NCI-H2196 treated with DMSO at 0.1 percent for 48 hours (cell line): ENCODE results near the gene CRYZL1.
A peak's percentile ranks its signal among the peaks of the same experiment; 100 is the strongest.
"Not testable (repeated sequence)": the region's sequence is repeated elsewhere in the genome, so short reads cannot be mapped to it uniquely, and the experiment has no call there.

Experiments
- DNase-seq: peaks from one replicate; lab custom pipeline; 2025; ENCODE audit not compliant: unreplicated experiment; lab: John Stamatoyannopoulos, UW

CRYZL1 gene

GRCh38 chr21:33640697-33641351 lies 717 bp downstream of the CRYZL1 start:
- DNase-seq, result no peak

DNA sequence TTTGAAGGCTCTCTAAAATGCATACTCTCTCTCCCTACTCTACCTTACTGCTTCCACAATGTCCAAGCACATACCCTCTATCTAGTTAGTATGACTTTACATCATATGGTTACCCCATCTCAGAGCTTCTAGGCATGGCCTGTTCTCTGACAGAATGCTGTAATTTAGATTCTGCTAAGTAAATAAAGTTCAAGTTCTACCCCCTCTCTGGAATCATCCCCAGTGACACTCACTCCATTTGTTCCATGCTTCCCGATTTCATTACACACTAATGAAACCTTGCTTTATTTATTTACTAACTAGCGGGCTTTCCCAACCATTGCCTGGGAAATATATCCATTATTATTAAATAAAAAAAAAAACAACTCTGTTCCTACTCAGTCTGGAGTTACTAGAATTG lies 7.3 kb downstream of the CRYZL1 start:
- DNase-seq, result no peak

DNA sequence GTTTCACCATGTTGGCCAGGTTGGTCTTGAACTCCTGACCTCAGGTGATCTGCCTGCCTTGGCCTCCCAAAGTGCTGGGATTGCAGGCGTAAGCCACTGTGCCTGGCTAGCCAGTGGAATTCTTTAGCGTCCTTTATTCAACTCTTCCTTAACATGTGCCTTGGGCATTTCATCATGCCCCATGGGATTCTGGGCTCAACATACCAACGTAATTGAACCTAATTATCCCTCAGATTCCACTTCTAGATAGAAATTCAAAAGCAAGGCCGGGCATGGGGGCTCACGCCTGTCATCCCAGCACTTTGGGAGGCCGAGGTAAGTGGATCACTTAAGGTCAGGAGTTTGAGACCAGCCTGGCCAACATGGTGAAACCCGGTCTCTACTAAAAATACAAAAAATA lies 15.4 kb downstream of the CRYZL1 start:
- not testable (repeated sequence) for DNase-seq

- no peak for DNase-seq
These were observed 19.3 kb downstream of the CRYZL1 start for GRCh38 chr21:33622253-33622652.

- DNase-seq, result no peak
These were observed 21.8 kb downstream of the CRYZL1 start for GRCh38 chr21:33619726-33620125.

DNA sequence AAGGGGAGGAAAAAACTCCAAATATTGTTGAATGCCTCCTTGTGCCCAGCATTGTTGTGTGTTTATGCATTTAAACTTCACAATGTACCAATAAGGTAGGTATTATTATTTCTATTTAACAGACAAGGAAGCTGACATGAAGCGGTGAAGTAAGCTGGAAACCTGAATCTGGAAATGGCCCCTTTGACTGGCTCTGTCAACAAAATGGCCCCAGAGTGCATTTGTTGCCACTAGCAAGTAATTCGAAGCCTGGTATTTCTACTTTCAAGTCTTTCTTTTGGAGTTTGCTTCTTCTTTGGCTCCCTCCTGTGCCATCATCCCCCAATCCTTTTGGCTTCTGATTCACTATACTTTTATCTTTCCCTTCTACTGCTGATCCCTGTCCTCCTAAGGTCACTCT lies 23.1 kb downstream of the CRYZL1 start:
- DNase-seq, result no peak

DNA sequence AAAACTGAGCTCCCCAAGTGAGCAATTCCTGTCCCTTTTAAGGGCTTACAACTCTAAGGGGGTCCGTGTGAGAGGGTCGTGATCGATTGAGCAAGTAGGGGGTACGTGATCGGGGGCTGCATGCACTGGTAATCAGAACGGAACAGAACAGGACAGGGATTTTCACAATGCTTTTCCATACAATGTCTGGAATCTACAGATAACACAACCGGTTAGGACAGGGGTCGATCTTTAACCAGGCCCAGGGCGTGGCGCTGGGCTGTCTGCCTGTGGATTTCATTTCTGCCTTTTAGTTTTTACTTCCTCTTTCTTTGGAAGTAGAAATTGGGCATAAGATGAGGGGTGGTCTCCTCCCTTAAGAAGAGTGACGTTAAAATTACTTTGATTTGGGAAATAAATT lies 24.0 kb downstream of the CRYZL1 start:
- DNase-seq, result not testable (repeated sequence)

DNA sequence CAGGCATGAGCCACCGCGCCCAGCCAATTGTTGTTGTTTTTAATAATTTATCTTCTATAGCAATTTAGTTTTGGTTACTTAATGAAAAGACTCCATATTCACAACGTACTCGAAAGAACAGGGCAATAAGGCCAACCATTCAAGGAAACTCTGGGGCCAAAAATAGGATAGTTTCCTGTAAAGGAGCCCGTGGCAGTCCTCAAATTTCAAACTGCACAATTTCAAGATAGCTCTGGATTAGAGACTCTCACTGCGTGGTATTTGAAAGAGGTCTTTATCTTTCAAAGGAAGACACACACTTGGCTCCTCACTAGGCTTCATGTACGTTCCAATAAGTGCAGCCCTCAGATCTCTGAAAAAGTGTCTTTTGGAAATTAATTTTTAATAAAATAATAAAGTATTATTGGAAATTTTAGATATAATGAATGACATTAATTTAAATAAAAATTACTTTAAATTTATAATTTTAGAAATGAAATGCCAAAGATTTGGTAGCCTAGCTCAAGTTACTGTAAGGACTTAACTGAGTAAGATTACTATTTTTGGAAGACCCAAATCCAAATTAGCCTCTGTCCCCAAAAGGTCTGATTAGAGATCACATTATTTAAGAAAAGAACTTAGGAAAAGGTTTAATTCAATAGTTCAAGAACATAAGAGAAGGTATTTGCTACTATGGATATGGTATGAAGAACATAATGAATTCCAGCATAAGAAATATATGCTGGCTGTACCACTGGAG lies 30.4 kb downstream of the CRYZL1 start:
- no peak for DNase-seq

- no peak for DNase-seq
These were observed 33.0 kb downstream of the CRYZL1 start for GRCh38 chr21:33608559-33608958.

GRCh38 chr21:33598051-33598450 lies 43.5 kb downstream of the CRYZL1 start:
- no peak for DNase-seq

DNA sequence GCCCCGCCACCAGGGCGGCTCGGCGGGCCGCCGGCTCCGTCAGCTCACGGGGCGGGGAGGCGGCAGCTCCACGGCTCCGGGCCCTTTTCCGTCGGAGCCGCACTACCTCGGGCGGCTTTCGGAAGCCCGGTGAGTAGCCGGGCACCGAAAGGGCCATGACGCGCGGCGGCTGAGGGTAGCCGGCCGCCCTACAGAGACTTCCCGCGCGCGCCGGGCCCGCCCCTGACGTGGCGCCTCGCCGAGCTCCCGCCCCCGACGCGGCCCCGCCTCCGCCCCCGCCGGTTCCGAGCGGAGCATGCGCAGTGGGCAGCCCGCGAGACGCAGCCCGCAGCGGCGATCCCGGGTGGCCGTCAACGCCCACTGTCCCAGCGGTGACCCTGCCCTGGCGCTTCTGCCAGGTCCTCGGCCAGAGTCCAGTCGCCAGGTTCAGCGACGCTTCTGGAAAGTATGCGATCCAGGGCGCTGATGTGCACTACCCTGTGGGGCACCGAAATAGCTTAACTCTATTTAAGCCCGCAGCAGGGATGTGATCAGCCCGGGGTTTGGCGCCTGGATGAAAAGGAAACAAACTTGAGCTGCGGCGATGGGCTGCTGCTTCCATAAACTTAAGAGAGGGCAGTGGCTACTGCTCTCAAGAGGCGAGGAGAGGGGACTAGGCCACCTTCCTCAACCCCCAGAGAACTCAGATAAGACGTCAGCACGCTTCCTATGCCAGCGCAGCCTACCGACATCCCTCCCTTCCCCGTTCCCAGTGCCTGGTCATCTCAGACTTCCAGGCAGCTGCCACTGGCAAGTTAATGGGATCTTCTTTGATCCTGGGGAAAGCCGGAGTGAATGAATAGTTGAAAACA lies 52.8 kb downstream of the CRYZL1 start, which contains the start of gene DONSON:
Gene DONSON (minus strand): TSS at position 200 of the 851 bp plus-strand sequence. CDS start 43 bp downstream, at position 157.
- peak; percentile 83 for DNase-seq

- DNase-seq, result no peak
These were observed 53.6 kb downstream of the CRYZL1 start for GRCh38 chr21:33587792-33588484.

DNA sequence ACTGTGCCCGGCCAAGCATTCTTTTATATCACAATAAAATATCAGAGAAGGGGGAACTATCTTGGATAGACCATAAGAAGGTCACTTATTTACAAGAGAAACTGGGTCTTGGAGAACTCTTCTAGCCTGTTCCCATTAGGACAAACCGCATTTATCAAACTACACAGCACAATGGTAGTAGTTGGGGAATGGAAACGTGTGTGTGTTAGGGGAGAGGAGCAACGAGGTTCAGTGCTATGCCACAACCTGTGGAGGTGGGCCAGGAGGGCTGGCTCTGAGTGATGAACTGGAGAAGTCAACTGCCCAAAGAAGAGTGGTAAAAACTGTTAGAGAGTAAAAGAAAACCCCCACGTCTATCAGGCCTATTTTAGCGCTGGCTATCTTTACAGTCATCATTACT lies 54.6 kb downstream of the CRYZL1 start:
- DNase-seq, result no peak

- no peak for DNase-seq
These were observed 57.1 kb downstream of the CRYZL1 start for GRCh38 chr21:33584455-33584854.

DNA sequence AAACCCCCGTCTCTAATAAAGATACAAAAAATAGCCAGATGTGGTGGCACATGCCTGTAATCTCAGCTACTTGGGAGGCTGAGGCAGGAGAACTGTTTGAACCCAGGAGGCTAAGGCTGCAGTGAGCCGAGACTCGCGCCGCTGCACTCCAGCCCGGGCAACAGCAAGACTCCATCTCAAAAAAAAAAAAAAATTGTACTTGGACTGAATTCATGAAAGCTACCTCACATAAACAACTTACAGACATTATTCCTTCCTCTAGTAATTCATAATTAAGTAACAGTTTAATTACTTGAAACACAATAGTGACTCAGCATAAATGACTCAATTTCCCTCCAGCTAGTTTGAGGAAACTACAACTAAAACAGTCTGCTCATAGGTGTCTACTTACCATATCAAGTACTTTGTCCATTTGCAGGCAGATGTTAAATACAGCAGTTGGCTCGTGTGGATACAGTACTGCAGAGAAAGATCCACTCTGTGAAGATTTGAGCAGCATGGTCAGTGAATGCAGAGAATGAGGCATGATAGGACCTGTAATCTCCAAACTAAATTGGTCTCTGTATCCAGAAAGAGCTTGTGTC lies 62.5 kb downstream of the CRYZL1 start:
- DNase-seq, result no peak

DNA sequence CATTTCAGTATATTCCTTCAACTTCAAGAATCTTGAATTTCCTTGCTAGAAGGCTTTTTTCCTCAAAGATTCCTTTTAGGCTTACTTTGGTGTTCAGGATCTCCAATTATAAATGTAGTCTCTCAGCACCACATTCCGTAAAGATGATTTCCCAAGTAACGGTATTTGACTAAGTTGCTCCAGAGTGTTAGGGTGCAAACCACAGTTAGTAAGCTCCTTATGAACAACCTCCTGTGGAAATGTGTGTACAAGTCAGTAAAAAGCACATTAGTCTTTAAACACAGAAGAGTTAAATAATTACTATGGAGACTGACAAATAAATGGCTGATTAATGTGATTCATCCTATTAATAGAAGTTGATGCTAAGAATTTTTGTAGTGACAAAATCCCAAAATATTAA lies 63.3 kb downstream of the CRYZL1 start:
- no peak for DNase-seq

- DNase-seq, result not testable (repeated sequence)
These were observed 64.8 kb downstream of the CRYZL1 start for GRCh38 chr21:33576741-33577141.

DNA sequence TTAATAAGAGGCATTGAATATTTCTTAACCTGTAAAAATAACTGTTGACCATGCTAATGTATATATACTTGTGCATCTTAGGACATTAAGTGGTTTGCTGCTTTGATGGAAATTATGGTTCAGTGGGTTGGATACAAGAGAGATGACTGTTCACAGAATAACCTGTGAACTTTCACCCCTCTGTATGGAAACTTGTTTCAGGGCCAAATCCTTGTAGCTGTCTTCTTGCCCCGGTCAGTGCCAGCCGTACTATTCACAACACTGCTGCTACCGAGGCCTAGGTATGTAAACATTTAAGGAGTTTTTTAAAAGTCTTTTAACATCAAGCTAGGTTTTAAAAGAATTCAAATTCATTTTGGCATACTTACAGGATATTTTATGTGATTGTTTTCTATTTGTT lies 69.2 kb downstream of the CRYZL1 start:
- DNase-seq, result no peak

DNA sequence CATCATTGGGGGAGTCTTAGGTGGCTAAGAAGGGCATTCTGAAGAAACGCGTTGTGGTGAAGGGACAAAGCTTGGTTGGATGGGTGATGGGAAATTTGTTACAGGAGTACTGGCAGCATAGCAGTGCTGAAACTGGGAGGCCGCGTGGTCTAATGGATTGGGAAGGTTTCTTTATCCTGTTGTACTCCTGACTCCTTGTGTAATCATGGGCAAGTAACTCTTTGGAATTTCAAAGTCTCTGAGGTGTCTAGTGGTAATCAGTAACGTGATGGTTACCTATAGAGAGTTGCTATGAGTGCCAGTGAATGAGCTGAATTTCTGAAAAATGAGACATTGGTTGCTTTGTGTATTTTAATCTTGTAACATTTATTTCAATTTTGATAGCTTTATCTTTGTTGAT lies 71.5 kb downstream of the CRYZL1 start:
- no peak for DNase-seq

DNA sequence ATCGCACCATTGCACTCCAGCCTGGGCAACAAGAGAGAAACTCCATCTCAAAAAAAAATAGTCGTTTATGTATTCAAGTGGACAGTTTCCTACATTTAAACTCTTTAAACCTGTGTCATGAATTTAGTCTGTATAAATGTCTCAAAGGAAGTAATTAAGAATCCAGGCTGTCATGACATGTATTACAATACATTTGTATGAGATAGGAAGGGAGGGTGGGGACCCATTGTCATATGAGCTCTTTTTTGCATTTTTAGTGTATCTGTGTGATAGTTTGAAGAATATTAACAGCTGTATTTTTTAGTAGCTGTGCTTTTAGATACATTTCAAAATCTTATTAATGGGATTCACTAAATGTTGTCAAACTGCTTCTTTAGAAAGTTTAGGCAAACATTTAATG lies 73.1 kb downstream of the CRYZL1 start:
- DNase-seq, result no peak

DNA sequence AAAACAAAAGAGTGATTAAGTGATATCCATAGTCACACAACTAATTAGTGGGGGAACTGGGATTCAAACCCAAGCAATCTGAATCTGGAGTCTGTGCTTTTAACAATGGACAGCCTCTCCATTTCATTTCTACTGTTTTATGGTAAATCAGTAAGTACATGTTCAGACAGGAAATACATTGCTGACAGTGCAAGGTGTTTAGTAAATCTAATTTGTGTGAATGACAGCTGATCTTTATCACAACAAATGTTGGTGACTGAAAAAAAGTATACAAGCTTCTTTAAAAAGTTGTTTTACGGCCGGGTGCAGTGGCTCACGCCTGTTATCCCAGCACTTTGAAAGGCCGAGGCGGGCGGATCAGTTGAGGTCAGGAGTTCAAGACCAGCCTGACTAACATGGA lies 73.6 kb downstream of the CRYZL1 start:
- no peak for DNase-seq
